GM12878 (cell line): Measurements from ENCODE around the gene GPR78. TPM values are rescaled to one million over a fixed set of nuclear protein-coding genes. Genes with fewer than 3 reads are reported as not detected.

Source experiments
- ATAC-seq: fragments of 200-7000 bp; cut with Tn5 transposase; 3 replicates; pipeline ENCODE4 v1.9.1; 2020; ENCODE audit warnings: mild to moderate bottlenecking, moderate library complexity
- BruUV-seq: library from RNA; stranded (reverse); fragments of 400-500 nt; replicated peaks from 2 replicates; lab custom pipeline; 2021; lab: Mats Ljungman, UMichigan
- CTCF ChIA-PET: fragments of 300-600 bp; sonication (Branson Sonifier 250); formaldehyde crosslinking; extraction: SDS; loops from one replicate; lab custom pipeline; 2021; ENCODE audit warnings: inconsistent platforms; lab: Yijun Ruan, JAX
- POLR2A ChIA-PET: fragments of 350-600 bp; formaldehyde crosslinking; extraction: SDS; loops from one replicate; lab custom pipeline; 2021; ENCODE audit warnings: inconsistent platforms; lab: Charles Lee
- RAD21 ChIA-PET: fragments of 300-600 bp; sonication (Branson Sonifier 250); formaldehyde crosslinking; loops from one replicate; lab custom pipeline; 2023; ENCODE audit warnings: antibody characterized with exemption; ENCODE audit not compliant: unreplicated experiment; lab: Charles Lee
- SMC1A ChIA-PET: fragments of 300-600 bp; sonication (Branson Sonifier 250); formaldehyde crosslinking; loops from one replicate; lab custom pipeline; 2023; ENCODE audit not compliant: unreplicated experiment, uncharacterized antibody; lab: Charles Lee
- DNase-seq: peaks from one replicate; pipeline ENCODE4 v3.0.0-alpha.2; 2011; ENCODE audit warnings: low read depth, low spot score
- FAIRE-seq: peaks from 3 replicates; lab custom pipeline; 2011; peaks lifted over from hg19 to GRCh38; lab: Jason Lieb, UNC
- H2AFZ ChIP-seq: 2 replicates; pipeline ENCODE4 v1.6.0; 2011; ENCODE audit warnings: low read depth, low read length, control low read depth; ENCODE audit not compliant: control insufficient read depth
- H3K27ac ChIP-seq: 2 replicates; pipeline ENCODE4 v1.5.1; 2011; ENCODE audit warnings: control low read depth; ENCODE audit not compliant: control insufficient read depth, insufficient read depth
- H3K27me3 ChIP-seq, 2 experiments: replicated peaks in 1 of 2; 2 replicates each; pipeline versions ENCODE4 v1.6.0 to v1.6.1; 2011; ENCODE audit warnings: low read length in 1 of 2; ENCODE audit not compliant: control insufficient read depth in 2 of 2, insufficient read depth in 2 of 2
- H3K36me3 ChIP-seq, 2 experiments: 2 replicates each; pipeline ENCODE4 v1.5.1; 2011; ENCODE audit warnings: low read length in 1 of 2; ENCODE audit not compliant: control insufficient read depth in 2 of 2, insufficient read depth in 2 of 2
- H3K4me1 ChIP-seq: 2 replicates; pipeline ENCODE4 v1.6.1; 2011; ENCODE audit warnings: mild to moderate bottlenecking, low read length, moderate library complexity, mixed read lengths; ENCODE audit not compliant: control insufficient read depth, insufficient read depth
- H3K4me2 ChIP-seq: 2 replicates; pipeline ENCODE4 v1.6.0; 2011; ENCODE audit warnings: control low read depth; ENCODE audit not compliant: control insufficient read depth, insufficient read depth
- H3K4me3 ChIP-seq: fragments of 200-600 bp; sonication (generic); 2 replicates; pipeline ENCODE4 v1.5.1; 2016
- H3K79me2 ChIP-seq: 2 replicates; pipeline ENCODE4 v1.6.0; 2011; ENCODE audit warnings: low read length; ENCODE audit not compliant: control insufficient read depth, insufficient read depth
- H3K9ac ChIP-seq: 2 replicates; pipeline ENCODE4 v1.8.0; 2011; ENCODE audit warnings: low read length, control low read depth, mixed read lengths; ENCODE audit not compliant: control insufficient read depth, insufficient read depth
- H3K9me3 ChIP-seq: replicated peaks from 3 replicates; pipeline ENCODE4 v1.5.1; 2011; ENCODE audit warnings: mild to moderate bottlenecking, low read length; ENCODE audit not compliant: control insufficient read depth, insufficient read depth
- H4K20me1 ChIP-seq: 2 replicates; pipeline ENCODE4 v1.6.0; 2011; ENCODE audit not compliant: control insufficient read depth, insufficient read depth
- LARP7 ChIP-seq: fragments of 450-650 bp; IDR thresholded peaks from 2 replicates; pipeline ENCODE4 v1.6.1; 2017; ENCODE audit warnings: mild to moderate bottlenecking
- RB1 ChIP-seq: fragments of 450-650 bp; formaldehyde crosslinking; IDR thresholded peaks from 2 replicates; pipeline ENCODE4 v1.6.1; 2017; ENCODE audit warnings: mild to moderate bottlenecking, borderline replicate concordance
- ZBTB4 ChIP-seq: fragments of 450-650 bp; formaldehyde crosslinking; IDR thresholded peaks from 2 replicates; pipeline ENCODE4 v1.4.0; 2022; ENCODE audit warnings: mild to moderate bottlenecking, moderate library complexity
- ZNF687 ChIP-seq: fragments of 450-650 bp; IDR thresholded peaks from 2 replicates; pipeline ENCODE4 v1.6.1; 2017; ENCODE audit warnings: mild to moderate bottlenecking, moderate library complexity
- WGBS: methylation state at CpG from one replicate; pipeline ENCODE4 v1.1.6; 2016; ENCODE audit warnings: low lambda C conversion rate; ENCODE audit not compliant: insufficient replicate concordance, insufficient coverage; ENCODE audit errors: missing lambda C conversion rate; 5-methylcytosine and 5-hydroxymethylcytosine counted together
- in situ Hi-C: fragments of 300-500 bp; cut with MboI; formaldehyde crosslinking; loops from 9 replicates; pipeline ENCODE4 v1.14.3; 2018; ENCODE audit warnings: mixed read lengths
- intact Hi-C: fragments of 100-400 bp; cut with micrococcal nuclease; formaldehyde crosslinking; loops from one replicate; pipeline ENCODE4 v1.14.2; 2022; ENCODE audit not compliant: unreplicated experiment
- polyA plus RNA-seq, 11 experiments: library from polyadenylated mRNA; depleted of rRNA in 4 of 11; unstranded in 6 of 11; stranded (reverse) in 5 of 11; fragments of >200 nt; fragmentation: Nextera tagmentation in 4 of 11; fragmentation: Illumina TruSeq in 1 of 11; extraction: Ambion mirVana in 4 of 11; extraction: Trizol in 1 of 11; gene quantifications; 1 replicate in 1 of 11; 2 replicates in 10 of 11; pipeline versions ENCODE4 v1.2.1 to v1.2.3, GENCODE V29; 2011 to 2016; ENCODE audit warnings: inconsistent platforms in 2 of 11, missing spikeins in 2 of 11, low read depth in 1 of 11
- total RNA-seq, 4 experiments: library from RNA; depleted of rRNA in 3 of 4; stranded (reverse); fragments of >200 nt in 3 of 4; fragmentation: Illumina TruSeq in 1 of 4; extraction: Trizol in 1 of 4; gene quantifications; 2 replicates each; pipeline versions ENCODE4 v1.2.1 to v1.2.3, GENCODE V29; 2013 to 2021
- TF ChIP-seq, protein P1 (sequence below): IDR thresholded peaks from 2 replicates; pipeline ENCODE4 v1.6.1; 2012; ENCODE audit warnings: improper control_type of control experiment, low read depth, low read length; ENCODE audit not compliant: insufficient replicate concordance
- TF ChIP-seq, protein P2 (sequence below): IDR thresholded peaks from 2 replicates; pipeline ENCODE4 v1.6.1; 2012; ENCODE audit warnings: mild to moderate bottlenecking, low read depth, low read length

GPR78 gene
- total and polyA plus RNA-seq, 10 of the 15 experiments (the other 5 are each of a cell fraction or from before 2014, with no cell fraction given): 0.03 TPM; not detected in 9

DNA sequence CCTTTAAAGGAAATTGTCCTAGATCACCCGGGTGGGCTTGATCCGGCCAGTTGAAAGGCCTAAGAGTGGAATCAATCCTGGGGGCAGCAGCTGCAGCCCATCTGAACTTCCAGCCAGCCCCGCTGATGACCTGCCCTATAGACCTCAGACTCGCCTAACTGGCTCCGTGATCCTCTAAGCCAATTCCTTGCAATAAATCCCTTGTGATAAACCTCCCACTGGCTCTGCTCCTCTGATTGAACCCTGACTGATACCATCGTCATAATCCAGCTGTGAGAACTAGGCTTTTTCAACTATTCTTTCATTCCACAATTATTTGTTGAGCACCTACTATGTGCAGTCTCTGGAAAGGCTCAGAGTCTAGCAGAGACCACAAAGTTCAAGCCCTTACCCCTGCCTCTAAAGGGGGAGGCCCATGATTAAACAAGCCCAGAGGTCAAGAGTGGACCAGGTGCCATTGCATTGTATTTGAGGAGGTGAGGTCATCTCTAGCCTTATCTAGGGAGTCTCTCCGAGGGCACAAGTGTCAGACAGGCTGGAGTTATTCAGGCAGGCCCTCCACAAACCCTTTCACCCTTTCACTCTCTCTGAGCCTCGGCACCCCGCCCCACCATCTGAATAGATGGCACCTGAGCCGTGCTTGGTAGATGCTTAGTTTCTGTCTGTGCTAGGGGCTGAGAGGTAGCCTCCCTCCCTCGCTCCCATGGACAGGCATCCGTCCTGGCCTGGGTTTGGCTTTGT lies 20.5 kb upstream of the GPR78 start:
- SMC1A ChIA-PET: no interaction called here
- WGBS: 32% methylated on average over 12 of the region's 12 CpGs
- TF ChIP-seq LARP7 (no peak), ZNF687 (no peak), RB1 (no peak), ZBTB4 (CRISPR knock-in tag) (no peak)
- TF ChIP-seq, protein P1, sequence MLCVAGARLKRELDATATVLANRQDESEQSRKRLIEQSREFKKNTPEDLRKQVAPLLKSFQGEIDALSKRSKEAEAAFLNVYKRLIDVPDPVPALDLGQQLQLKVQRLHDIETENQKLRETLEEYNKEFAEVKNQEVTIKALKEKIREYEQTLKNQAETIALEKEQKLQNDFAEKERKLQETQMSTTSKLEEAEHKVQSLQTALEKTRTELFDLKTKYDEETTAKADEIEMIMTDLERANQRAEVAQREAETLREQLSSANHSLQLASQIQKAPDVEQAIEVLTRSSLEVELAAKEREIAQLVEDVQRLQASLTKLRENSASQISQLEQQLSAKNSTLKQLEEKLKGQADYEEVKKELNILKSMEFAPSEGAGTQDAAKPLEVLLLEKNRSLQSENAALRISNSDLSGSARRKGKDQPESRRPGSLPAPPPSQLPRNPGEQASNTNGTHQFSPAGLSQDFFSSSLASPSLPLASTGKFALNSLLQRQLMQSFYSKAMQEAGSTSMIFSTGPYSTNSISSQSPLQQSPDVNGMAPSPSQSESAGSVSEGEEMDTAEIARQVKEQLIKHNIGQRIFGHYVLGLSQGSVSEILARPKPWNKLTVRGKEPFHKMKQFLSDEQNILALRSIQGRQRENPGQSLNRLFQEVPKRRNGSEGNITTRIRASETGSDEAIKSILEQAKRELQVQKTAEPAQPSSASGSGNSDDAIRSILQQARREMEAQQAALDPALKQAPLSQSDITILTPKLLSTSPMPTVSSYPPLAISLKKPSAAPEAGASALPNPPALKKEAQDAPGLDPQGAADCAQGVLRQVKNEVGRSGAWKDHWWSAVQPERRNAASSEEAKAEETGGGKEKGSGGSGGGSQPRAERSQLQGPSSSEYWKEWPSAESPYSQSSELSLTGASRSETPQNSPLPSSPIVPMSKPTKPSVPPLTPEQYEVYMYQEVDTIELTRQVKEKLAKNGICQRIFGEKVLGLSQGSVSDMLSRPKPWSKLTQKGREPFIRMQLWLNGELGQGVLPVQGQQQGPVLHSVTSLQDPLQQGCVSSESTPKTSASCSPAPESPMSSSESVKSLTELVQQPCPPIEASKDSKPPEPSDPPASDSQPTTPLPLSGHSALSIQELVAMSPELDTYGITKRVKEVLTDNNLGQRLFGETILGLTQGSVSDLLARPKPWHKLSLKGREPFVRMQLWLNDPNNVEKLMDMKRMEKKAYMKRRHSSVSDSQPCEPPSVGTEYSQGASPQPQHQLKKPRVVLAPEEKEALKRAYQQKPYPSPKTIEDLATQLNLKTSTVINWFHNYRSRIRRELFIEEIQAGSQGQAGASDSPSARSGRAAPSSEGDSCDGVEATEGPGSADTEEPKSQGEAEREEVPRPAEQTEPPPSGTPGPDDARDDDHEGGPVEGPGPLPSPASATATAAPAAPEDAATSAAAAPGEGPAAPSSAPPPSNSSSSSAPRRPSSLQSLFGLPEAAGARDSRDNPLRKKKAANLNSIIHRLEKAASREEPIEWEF: no peak
- TF ChIP-seq, protein P2, sequence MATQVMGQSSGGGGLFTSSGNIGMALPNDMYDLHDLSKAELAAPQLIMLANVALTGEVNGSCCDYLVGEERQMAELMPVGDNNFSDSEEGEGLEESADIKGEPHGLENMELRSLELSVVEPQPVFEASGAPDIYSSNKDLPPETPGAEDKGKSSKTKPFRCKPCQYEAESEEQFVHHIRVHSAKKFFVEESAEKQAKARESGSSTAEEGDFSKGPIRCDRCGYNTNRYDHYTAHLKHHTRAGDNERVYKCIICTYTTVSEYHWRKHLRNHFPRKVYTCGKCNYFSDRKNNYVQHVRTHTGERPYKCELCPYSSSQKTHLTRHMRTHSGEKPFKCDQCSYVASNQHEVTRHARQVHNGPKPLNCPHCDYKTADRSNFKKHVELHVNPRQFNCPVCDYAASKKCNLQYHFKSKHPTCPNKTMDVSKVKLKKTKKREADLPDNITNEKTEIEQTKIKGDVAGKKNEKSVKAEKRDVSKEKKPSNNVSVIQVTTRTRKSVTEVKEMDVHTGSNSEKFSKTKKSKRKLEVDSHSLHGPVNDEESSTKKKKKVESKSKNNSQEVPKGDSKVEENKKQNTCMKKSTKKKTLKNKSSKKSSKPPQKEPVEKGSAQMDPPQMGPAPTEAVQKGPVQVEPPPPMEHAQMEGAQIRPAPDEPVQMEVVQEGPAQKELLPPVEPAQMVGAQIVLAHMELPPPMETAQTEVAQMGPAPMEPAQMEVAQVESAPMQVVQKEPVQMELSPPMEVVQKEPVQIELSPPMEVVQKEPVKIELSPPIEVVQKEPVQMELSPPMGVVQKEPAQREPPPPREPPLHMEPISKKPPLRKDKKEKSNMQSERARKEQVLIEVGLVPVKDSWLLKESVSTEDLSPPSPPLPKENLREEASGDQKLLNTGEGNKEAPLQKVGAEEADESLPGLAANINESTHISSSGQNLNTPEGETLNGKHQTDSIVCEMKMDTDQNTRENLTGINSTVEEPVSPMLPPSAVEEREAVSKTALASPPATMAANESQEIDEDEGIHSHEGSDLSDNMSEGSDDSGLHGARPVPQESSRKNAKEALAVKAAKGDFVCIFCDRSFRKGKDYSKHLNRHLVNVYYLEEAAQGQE: no peak

More for the DNA sequence above, 20.5 kb upstream of the GPR78 start:
- H3K79me2 ChIP-seq: no peaks in the 10 kb centered on the region
- DNase-seq (no peak), FAIRE-seq (no peak), ATAC-seq (no peak)
- in situ Hi-C loops: no loop called here
- H3K4me1 ChIP-seq: no peaks in the 10 kb centered on the region
- H3K9ac ChIP-seq: no peak overlapping the region
- no TSS peak for BruUV-seq
- no peak overlapping the region for H3K4me2 ChIP-seq
- intact Hi-C loops: no loop called here
- ChIA-PET RAD21 (no interaction called here), CTCF (no interaction called here), POLR2A (no interaction called here)
- H4K20me1 ChIP-seq: no peaks in the 10 kb centered on the region
- no peaks in the 10 kb centered on the region for H3K9me3 ChIP-seq
- no peaks in the 10 kb centered on the region for H3K27me3 ChIP-seq
- no peaks in the 10 kb centered on the region for H3K36me3 ChIP-seq
- no peak overlapping the region for H3K27ac ChIP-seq
- H3K4me3 ChIP-seq: no peak overlapping the region
- no peak overlapping the region for H2AFZ ChIP-seq
